ENCODE data around the gene PTPRO.

The PTPRO gene

GRCh38 chr12:15389561-15389960 lies 67.3 kb downstream of the PTPRO start:
- no peaks in the 10 kb centered on the region for H3K4me1 ChIP-seq (ENCODE audit: insufficient read depth, low read length)
- no peak overlapping the region for H3K9ac ChIP-seq (ENCODE audit: low read depth, low read length)
- no peaks in the 10 kb centered on the region for H3K9me3 ChIP-seq (ENCODE audit: control insufficient read depth, insufficient read depth, low read length)
- H3K36me3 ChIP-seq (ENCODE audit: insufficient read depth, low read length), result no peaks in the 10 kb centered on the region

GRCh38 chr12:15393037-15393436 lies 70.7 kb downstream of the PTPRO start:
- Histone ChIP-seq H3K9ac (ENCODE audit: low read depth, low read length) (no peak overlapping the region), H3K4me1 (ENCODE audit: insufficient read depth, low read length) (no peaks in the 10 kb centered on the region), H3K36me3 (ENCODE audit: insufficient read depth, low read length) (no peaks in the 10 kb centered on the region), H3K9me3 (ENCODE audit: control insufficient read depth, insufficient read depth, low read length) (no peaks in the 10 kb centered on the region)

- no peaks in the 10 kb centered on the region for H3K4me1 ChIP-seq (ENCODE audit: insufficient read depth, low read length)
- no peaks in the 10 kb centered on the region for H3K9me3 ChIP-seq (ENCODE audit: control insufficient read depth, insufficient read depth, low read length)
- no peaks in the 10 kb centered on the region for H3K36me3 ChIP-seq (ENCODE audit: insufficient read depth, low read length)
- H3K9ac ChIP-seq (ENCODE audit: low read depth, low read length), result no peak overlapping the region
Observed at GRCh38 chr12:15393995-15394394, 71.7 kb downstream of the PTPRO start.

GRCh38 chr12:15404485-15404884 lies 82.2 kb downstream of the PTPRO start:
- Histone ChIP-seq H3K9me3 (ENCODE audit: control insufficient read depth, insufficient read depth, low read length) (no peaks in the 10 kb centered on the region), H3K9ac (ENCODE audit: low read depth, low read length) (no peak overlapping the region), H3K36me3 (ENCODE audit: insufficient read depth, low read length) (no peaks in the 10 kb centered on the region), H3K4me1 (ENCODE audit: insufficient read depth, low read length) (no peaks in the 10 kb centered on the region)

- Histone ChIP-seq H3K9ac (ENCODE audit: low read depth, low read length) (no peak overlapping the region), H3K36me3 (ENCODE audit: insufficient read depth, low read length) (no peaks in the 10 kb centered on the region), H3K4me1 (ENCODE audit: insufficient read depth, low read length) (no peaks in the 10 kb centered on the region), H3K9me3 (ENCODE audit: control insufficient read depth, insufficient read depth, low read length) (no peaks in the 10 kb centered on the region)
Observed at GRCh38 chr12:15405606-15406005, 83.3 kb downstream of the PTPRO start.

- Histone ChIP-seq H3K9me3 (ENCODE audit: control insufficient read depth, insufficient read depth, low read length) (no peaks in the 10 kb centered on the region), H3K36me3 (ENCODE audit: insufficient read depth, low read length) (no peaks in the 10 kb centered on the region), H3K4me1 (ENCODE audit: insufficient read depth, low read length) (no peaks in the 10 kb centered on the region), H3K9ac (ENCODE audit: low read depth, low read length) (no peak overlapping the region)
Observed at GRCh38 chr12:15407025-15407424, 84.7 kb downstream of the PTPRO start.

GRCh38 chr12:15411842-15412241 lies 89.5 kb downstream of the PTPRO start:
- H3K9me3 ChIP-seq (ENCODE audit: control insufficient read depth, insufficient read depth, low read length), result no peaks in the 10 kb centered on the region
- H3K36me3 ChIP-seq (ENCODE audit: insufficient read depth, low read length), result no peaks in the 10 kb centered on the region
- no peaks in the 10 kb centered on the region for H3K4me1 ChIP-seq (ENCODE audit: insufficient read depth, low read length)
- no peak overlapping the region for H3K9ac ChIP-seq (ENCODE audit: low read depth, low read length)

GRCh38 chr12:15417691-15418090 lies 95.4 kb downstream of the PTPRO start:
- H3K9ac ChIP-seq (ENCODE audit: low read depth, low read length), result no peak overlapping the region
- no peaks in the 10 kb centered on the region; the same call in 1 of the 2 replicates for H3K4me1 ChIP-seq (ENCODE audit: insufficient read depth, low read length)
- H3K9me3 ChIP-seq (ENCODE audit: control insufficient read depth, insufficient read depth, low read length), result no peaks in the 10 kb centered on the region
- no peaks in the 10 kb centered on the region for H3K36me3 ChIP-seq (ENCODE audit: insufficient read depth, low read length)

GRCh38 chr12:15423629-15424028 lies 101.3 kb downstream of the PTPRO start:
- H3K9me3 ChIP-seq (ENCODE audit: control insufficient read depth, insufficient read depth, low read length), result no peaks in the 10 kb centered on the region
- H3K9ac ChIP-seq (ENCODE audit: low read depth, low read length), result no peak overlapping the region
- H3K36me3 ChIP-seq (ENCODE audit: insufficient read depth, low read length), result no peaks in the 10 kb centered on the region
- H3K4me1 ChIP-seq (ENCODE audit: insufficient read depth, low read length), result peaks cover 26% of the 10 kb centered on the region

- no peaks in the 10 kb centered on the region for H3K9me3 ChIP-seq (ENCODE audit: control insufficient read depth, insufficient read depth, low read length)
- H3K9ac ChIP-seq (ENCODE audit: low read depth, low read length), result no peak overlapping the region
- H3K36me3 ChIP-seq (ENCODE audit: insufficient read depth, low read length), result no peaks in the 10 kb centered on the region
- H3K4me1 ChIP-seq (ENCODE audit: insufficient read depth, low read length), result peaks cover 29% of the 10 kb centered on the region
Observed at GRCh38 chr12:15427913-15428312, 105.6 kb downstream of the PTPRO start.

GRCh38 chr12:15428632-15429031 lies 106.3 kb downstream of the PTPRO start:
- peaks cover 23% of the 10 kb centered on the region for H3K4me1 ChIP-seq (ENCODE audit: insufficient read depth, low read length)
- H3K9ac ChIP-seq (ENCODE audit: low read depth, low read length), result no peak overlapping the region
- H3K36me3 ChIP-seq (ENCODE audit: insufficient read depth, low read length), result no peaks in the 10 kb centered on the region
- H3K9me3 ChIP-seq (ENCODE audit: control insufficient read depth, insufficient read depth, low read length), result no peaks in the 10 kb centered on the region

- no peaks in the 10 kb centered on the region for H3K9me3 ChIP-seq (ENCODE audit: control insufficient read depth, insufficient read depth, low read length)
- peaks cover 17% of the 10 kb centered on the region for H3K4me1 ChIP-seq (ENCODE audit: insufficient read depth, low read length)
- H3K9ac ChIP-seq (ENCODE audit: low read depth, low read length), result no peak overlapping the region
- H3K36me3 ChIP-seq (ENCODE audit: insufficient read depth, low read length), result no peaks in the 10 kb centered on the region
Observed at GRCh38 chr12:15429262-15429661, 107.0 kb downstream of the PTPRO start.

GRCh38 chr12:15435597-15435996 lies 113.3 kb downstream of the PTPRO start:
- H3K4me1 ChIP-seq (ENCODE audit: insufficient read depth, low read length), result no peaks in the 10 kb centered on the region
- H3K9me3 ChIP-seq (ENCODE audit: control insufficient read depth, insufficient read depth, low read length), result no peaks in the 10 kb centered on the region
- no peak overlapping the region for H3K9ac ChIP-seq (ENCODE audit: low read depth, low read length)
- no peaks in the 10 kb centered on the region for H3K36me3 ChIP-seq (ENCODE audit: insufficient read depth, low read length)

- H3K4me1 ChIP-seq (ENCODE audit: insufficient read depth, low read length), result no peaks in the 10 kb centered on the region
- no peaks in the 10 kb centered on the region for H3K9me3 ChIP-seq (ENCODE audit: control insufficient read depth, insufficient read depth, low read length)
- no peaks in the 10 kb centered on the region for H3K36me3 ChIP-seq (ENCODE audit: insufficient read depth, low read length)
- H3K9ac ChIP-seq (ENCODE audit: low read depth, low read length), result no peak overlapping the region
Observed at GRCh38 chr12:15439459-15439858, 117.2 kb downstream of the PTPRO start.

- no peaks in the 10 kb centered on the region for H3K9me3 ChIP-seq (ENCODE audit: control insufficient read depth, insufficient read depth, low read length)
- no peak overlapping the region for H3K9ac ChIP-seq (ENCODE audit: low read depth, low read length)
- no peaks in the 10 kb centered on the region for H3K4me1 ChIP-seq (ENCODE audit: insufficient read depth, low read length)
- no peaks in the 10 kb centered on the region for H3K36me3 ChIP-seq (ENCODE audit: insufficient read depth, low read length)
Observed at GRCh38 chr12:15443050-15443449, 120.7 kb downstream of the PTPRO start.

- H3K4me1 ChIP-seq (ENCODE audit: insufficient read depth, low read length), result no peaks in the 10 kb centered on the region
- H3K9ac ChIP-seq (ENCODE audit: low read depth, low read length), result no peak overlapping the region
- no peaks in the 10 kb centered on the region for H3K9me3 ChIP-seq (ENCODE audit: control insufficient read depth, insufficient read depth, low read length)
- no peaks in the 10 kb centered on the region for H3K36me3 ChIP-seq (ENCODE audit: insufficient read depth, low read length)
Observed at GRCh38 chr12:15443611-15444010, 121.3 kb downstream of the PTPRO start.
